Osteocyte (in vitro differentiated cells): ENCODE measurements around the gene OR52E5. TPM values are rescaled to one million over a fixed set of nuclear protein-coding genes. Genes with fewer than 3 reads are reported as not detected.

ENCODE experiments used
- DNase-seq: peaks from one replicate; pipeline ENCODE4 v3.0.0; 2021; ENCODE audit warnings: mixed read lengths; ENCODE audit not compliant: unreplicated experiment; ENCODE audit errors: extremely low spot score
- H3K27ac Mint-ChIP-seq: one replicate; pipeline ENCODE4 v1.8.0; 2021; ENCODE audit warnings: mild to moderate bottlenecking, mixed read lengths; ENCODE audit not compliant: unreplicated experiment
- H3K27me3 Mint-ChIP-seq: one replicate; pipeline ENCODE4 v1.8.0; 2021; ENCODE audit warnings: mixed read lengths; ENCODE audit not compliant: unreplicated experiment
- H3K36me3 Mint-ChIP-seq: one replicate; pipeline ENCODE4 v1.8.0; 2021; ENCODE audit warnings: mixed read lengths; ENCODE audit not compliant: unreplicated experiment
- H3K4me1 Mint-ChIP-seq: one replicate; pipeline ENCODE4 v1.8.0; 2021; ENCODE audit warnings: mixed read lengths; ENCODE audit not compliant: unreplicated experiment
- H3K4me3 Mint-ChIP-seq: one replicate; pipeline ENCODE4 v1.8.0; 2021; ENCODE audit warnings: mild to moderate bottlenecking, moderate library complexity, mixed read lengths; ENCODE audit not compliant: unreplicated experiment
- H3K9me3 Mint-ChIP-seq: one replicate; pipeline ENCODE4 v1.8.0; 2021; ENCODE audit warnings: mixed read lengths; ENCODE audit not compliant: unreplicated experiment
- total RNA-seq: library from RNA; stranded (reverse); gene quantifications from 2 replicates; pipeline ENCODE4 v1.2.1, GENCODE V29; 2021
- TF ChIP-seq, protein P1 (sequence below): fragments of 200-600 bp; sonication (generic); IDR thresholded peaks from 2 replicates; pipeline ENCODE4 v1.5.0; 2021; ENCODE audit warnings: antibody characterized with exemption, mild to moderate bottlenecking, moderate library complexity

The OR52E5 gene
- total RNA-seq, 1 donor from 2014 or later: not detected

- H3K27ac Mint-ChIP-seq: no peak overlapping the region
- no peaks in the 10 kb centered on the region for H3K4me1 Mint-ChIP-seq
- peak; percentile 63 for DNase-seq
- no peaks in the 10 kb centered on the region for H3K36me3 Mint-ChIP-seq
- H3K9me3 Mint-ChIP-seq: peaks cover 41% of the 10 kb centered on the region
- H3K27me3 Mint-ChIP-seq: no peaks in the 10 kb centered on the region
- TF ChIP-seq, protein P1, sequence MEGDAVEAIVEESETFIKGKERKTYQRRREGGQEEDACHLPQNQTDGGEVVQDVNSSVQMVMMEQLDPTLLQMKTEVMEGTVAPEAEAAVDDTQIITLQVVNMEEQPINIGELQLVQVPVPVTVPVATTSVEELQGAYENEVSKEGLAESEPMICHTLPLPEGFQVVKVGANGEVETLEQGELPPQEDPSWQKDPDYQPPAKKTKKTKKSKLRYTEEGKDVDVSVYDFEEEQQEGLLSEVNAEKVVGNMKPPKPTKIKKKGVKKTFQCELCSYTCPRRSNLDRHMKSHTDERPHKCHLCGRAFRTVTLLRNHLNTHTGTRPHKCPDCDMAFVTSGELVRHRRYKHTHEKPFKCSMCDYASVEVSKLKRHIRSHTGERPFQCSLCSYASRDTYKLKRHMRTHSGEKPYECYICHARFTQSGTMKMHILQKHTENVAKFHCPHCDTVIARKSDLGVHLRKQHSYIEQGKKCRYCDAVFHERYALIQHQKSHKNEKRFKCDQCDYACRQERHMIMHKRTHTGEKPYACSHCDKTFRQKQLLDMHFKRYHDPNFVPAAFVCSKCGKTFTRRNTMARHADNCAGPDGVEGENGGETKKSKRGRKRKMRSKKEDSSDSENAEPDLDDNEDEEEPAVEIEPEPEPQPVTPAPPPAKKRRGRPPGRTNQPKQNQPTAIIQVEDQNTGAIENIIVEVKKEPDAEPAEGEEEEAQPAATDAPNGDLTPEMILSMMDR: no peak
- H3K4me3 Mint-ChIP-seq: no peak overlapping the region
Measured at GRCh38 chr11:5937868-5938602, 45.0 kb downstream of the OR52E5 start.

DNA sequence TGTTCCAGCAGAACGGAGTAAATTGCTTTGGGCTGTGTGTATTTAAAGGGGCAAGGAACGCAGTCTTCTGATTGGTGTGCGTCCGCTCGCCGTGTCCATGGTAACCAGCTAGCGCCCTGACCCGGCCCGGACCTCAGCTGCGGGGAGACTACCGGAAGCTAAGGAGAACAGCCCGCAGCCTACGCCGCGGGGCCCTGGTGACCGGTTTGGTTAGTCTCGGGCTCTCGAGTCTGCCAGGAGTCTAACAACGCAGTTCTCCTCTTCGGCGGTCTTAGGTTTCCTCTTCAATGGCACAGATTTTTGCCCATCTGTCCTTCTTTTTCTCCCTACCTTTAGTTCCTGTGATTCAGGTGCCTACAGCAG is 45.6 kb downstream of the OR52E5 start:
- Mint-ChIP-seq H3K27ac (no peak overlapping the region), H3K9me3 (peaks cover 35% of the 10 kb centered on the region), H3K4me3 (no peak overlapping the region), H3K27me3 (no peaks in the 10 kb centered on the region), H3K36me3 (no peaks in the 10 kb centered on the region), H3K4me1 (no peaks in the 10 kb centered on the region)
- TF ChIP-seq, protein P1: no peak
- DNase-seq: peak; percentile 76

- Mint-ChIP-seq H3K4me1 (no peaks in the 10 kb centered on the region), H3K4me3 (no peak overlapping the region), H3K9me3 (peaks cover 31% of the 10 kb centered on the region), H3K27me3 (no peaks in the 10 kb centered on the region), H3K27ac (no peak overlapping the region), H3K36me3 (no peaks in the 10 kb centered on the region)
- TF ChIP-seq, protein P1: no peak
- DNase-seq: no peak
Measured at GRCh38 chr11:5940748-5941147, 47.7 kb downstream of the OR52E5 start.

GRCh38 chr11:5941951-5942350 is 48.9 kb downstream of the OR52E5 start, which contains the start of gene OR56A3:
Gene OR56A3, plus strand, starts transcription at chr11:5942251. Its CDS starts 5,096 bp downstream, at chr11:5947347.
- H3K36me3 Mint-ChIP-seq: no peaks in the 10 kb centered on the region
- H3K4me1 Mint-ChIP-seq: no peaks in the 10 kb centered on the region
- H3K9me3 Mint-ChIP-seq: peaks cover 20% of the 10 kb centered on the region
- H3K27ac Mint-ChIP-seq: no peak within 1 kb of the TSS
- TF ChIP-seq, protein P1: no peak
- DNase-seq: no peak
- H3K27me3 Mint-ChIP-seq: no peaks in the 10 kb centered on the region
- H3K4me3 Mint-ChIP-seq: no peak within 1 kb of the TSS

Other genes starting within 250 kb of the OR52E5 start
- 41.7 and 47.3 TPM in 2 replicates for gene TRIM5, start 208.1 kb upstream of the OR52E5 start, total RNA-seq
- 136 and 138 TPM in 2 replicates for gene TRIM22, start 203.4 kb upstream of the OR52E5 start, total RNA-seq
- gene OR56B1, start 156.8 kb upstream of the OR52E5 start, total RNA-seq: not detected in 2 replicates
- gene OR52N4, start 139.0 kb upstream of the OR52E5 start, total RNA-seq: not detected in 2 replicates
- not detected in 2 replicates for gene OR52N5, start 109.9 kb upstream of the OR52E5 start, total RNA-seq
- gene OR52N1, start 101.9 kb upstream of the OR52E5 start, total RNA-seq: not detected in 2 replicates
- not detected in 2 replicates for gene OR52N2, start 84.3 kb upstream of the OR52E5 start, total RNA-seq
- not detected in 2 replicates for gene OR52E6, start 51.3 kb upstream of the OR52E5 start, total RNA-seq
- not detected in 2 replicates for gene OR52E8, start 35.5 kb upstream of the OR52E5 start, total RNA-seq
- gene OR52E4, start 12.6 kb upstream of the OR52E5 start, total RNA-seq: not detected in 2 replicates
- gene OR56A3, start 49.0 kb downstream of the OR52E5 start, total RNA-seq: not detected in 2 replicates
- not detected in 2 replicates for gene OR56A5, start 75.3 kb downstream of the OR52E5 start, total RNA-seq
- gene OR52L1, start 93.8 kb downstream of the OR52E5 start, total RNA-seq: not detected in 2 replicates
- 0.08 and 0.10 TPM in 2 replicates for gene OR56A4, start 113.7 kb downstream of the OR52E5 start, total RNA-seq
- not detected in 2 replicates for gene OR56A1, start 137.6 kb downstream of the OR52E5 start, total RNA-seq
- gene OR56B4, start 214.5 kb downstream of the OR52E5 start, total RNA-seq: not detected in 2 replicates